ENCODE data around the gene PROZ.

PROZ gene

DNA sequence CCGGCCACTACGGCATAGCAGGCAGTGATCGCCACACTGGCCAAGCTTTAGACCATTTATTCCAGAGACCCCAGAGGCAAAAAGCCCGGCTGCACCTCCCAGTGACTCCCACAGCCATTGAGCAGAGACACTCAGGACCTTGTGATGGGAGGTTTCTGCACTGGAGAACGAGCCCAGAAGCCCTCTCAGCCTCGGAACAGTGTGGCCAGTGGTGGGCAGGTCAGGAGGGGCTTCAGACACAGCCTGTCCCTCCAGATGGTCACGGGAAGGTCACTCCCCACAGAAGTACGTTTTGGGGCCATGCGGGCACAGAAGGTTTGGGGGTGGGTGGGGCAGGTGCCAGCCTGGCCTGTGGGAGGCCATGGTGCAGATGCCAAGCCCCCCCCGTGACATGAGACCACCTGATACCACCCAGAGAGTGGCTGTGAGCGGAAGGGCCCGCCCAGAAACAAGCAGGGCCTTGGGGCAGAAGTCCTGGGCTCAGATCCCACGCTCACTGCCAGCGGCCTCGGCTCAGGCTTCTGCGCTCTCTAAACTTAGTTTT lies 36.4 kb upstream of the PROZ start:
- no peaks in the 10 kb centered on the region for H3K9me3 ChIP-seq (ENCODE audit: insufficient read depth, low read length)
- no peaks in the 10 kb centered on the region for H3K4me1 ChIP-seq (ENCODE audit: low read length)
- H3K79me2 ChIP-seq (ENCODE audit: low read length): no peaks in the 10 kb centered on the region
- H3K27ac ChIP-seq (ENCODE audit: low read length): no peak overlapping the region
- TF ChIP-seq, protein P1, sequence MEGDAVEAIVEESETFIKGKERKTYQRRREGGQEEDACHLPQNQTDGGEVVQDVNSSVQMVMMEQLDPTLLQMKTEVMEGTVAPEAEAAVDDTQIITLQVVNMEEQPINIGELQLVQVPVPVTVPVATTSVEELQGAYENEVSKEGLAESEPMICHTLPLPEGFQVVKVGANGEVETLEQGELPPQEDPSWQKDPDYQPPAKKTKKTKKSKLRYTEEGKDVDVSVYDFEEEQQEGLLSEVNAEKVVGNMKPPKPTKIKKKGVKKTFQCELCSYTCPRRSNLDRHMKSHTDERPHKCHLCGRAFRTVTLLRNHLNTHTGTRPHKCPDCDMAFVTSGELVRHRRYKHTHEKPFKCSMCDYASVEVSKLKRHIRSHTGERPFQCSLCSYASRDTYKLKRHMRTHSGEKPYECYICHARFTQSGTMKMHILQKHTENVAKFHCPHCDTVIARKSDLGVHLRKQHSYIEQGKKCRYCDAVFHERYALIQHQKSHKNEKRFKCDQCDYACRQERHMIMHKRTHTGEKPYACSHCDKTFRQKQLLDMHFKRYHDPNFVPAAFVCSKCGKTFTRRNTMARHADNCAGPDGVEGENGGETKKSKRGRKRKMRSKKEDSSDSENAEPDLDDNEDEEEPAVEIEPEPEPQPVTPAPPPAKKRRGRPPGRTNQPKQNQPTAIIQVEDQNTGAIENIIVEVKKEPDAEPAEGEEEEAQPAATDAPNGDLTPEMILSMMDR (IDR thresholded peaks at IDR 0.05; ENCODE audit: low read depth, low read length): no peak
- no peak for TF ChIP-seq EZH2phosphoT487 (IDR thresholded peaks at IDR 0.05; ENCODE audit: low read depth)
- no peaks in the 10 kb centered on the region for H3K36me3 ChIP-seq (replicated peaks; ENCODE audit: low read depth, low read length)
- no peaks in the 10 kb centered on the region for H4K20me1 ChIP-seq (ENCODE audit: insufficient read depth, low read length)
- no peak overlapping the region for H3K9ac ChIP-seq (ENCODE audit: low read length)
- no peak overlapping the region for H3K4me2 ChIP-seq (ENCODE audit: low read length)
- no peaks in the 10 kb centered on the region for H3K27me3 ChIP-seq (ENCODE audit: low read depth, low read length)
- no peak overlapping the region for H3K4me3 ChIP-seq (ENCODE audit: low read length)
- H2AFZ ChIP-seq (ENCODE audit: low read depth, low read length): no peak overlapping the region

DNA sequence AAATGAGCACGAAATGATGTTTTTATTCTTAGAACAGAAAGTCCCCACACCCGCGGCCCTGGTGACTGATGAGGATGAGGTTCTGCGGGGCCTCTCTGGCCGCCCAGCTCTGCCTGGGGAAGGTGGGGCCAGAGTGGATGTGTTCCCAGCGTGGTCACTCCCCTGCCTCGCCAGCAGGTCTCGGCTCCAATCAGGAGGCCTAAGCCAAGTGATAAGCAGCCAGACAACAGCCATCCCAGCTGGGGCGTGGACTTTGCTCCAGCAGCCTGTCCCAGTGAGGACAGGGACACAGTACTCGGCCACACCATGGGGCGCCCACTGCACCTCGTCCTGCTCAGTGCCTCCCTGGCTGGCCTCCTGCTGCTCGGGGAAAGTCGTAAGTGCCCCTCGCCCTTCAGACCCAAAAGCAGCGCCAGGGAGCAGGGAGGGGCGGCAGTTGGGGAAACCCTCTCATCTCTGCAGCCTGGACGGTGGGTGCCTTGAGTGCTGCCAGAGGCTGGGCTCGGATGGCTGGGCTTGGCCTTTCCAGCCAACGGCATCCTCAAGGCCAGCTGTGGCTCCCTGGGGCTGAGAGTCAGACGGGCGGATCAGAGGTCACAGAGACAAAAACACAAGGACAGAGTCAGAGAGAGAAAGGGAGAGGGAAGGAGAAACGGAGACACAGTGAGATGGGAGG lies 35.8 kb upstream of the PROZ start, which contains the start of gene F10:
F10 (plus strand) TSS at position 250 of the 676 bp plus-strand sequence; CDS start at position 307, 57 bp downstream.
- Histone ChIP-seq H3K9me3 (ENCODE audit: insufficient read depth, low read length) (no peaks in the 10 kb centered on the region), H4K20me1 (ENCODE audit: insufficient read depth, low read length) (no peaks in the 10 kb centered on the region), H3K27ac (ENCODE audit: low read length) (no peak within 1 kb of the TSS), H3K4me2 (ENCODE audit: low read length) (no peak within 1 kb of the TSS), H3K27me3 (ENCODE audit: low read depth, low read length) (no peaks in the 10 kb centered on the region), H3K9ac (ENCODE audit: low read length) (no peak within 1 kb of the TSS), H3K36me3 (replicated peaks; ENCODE audit: low read depth, low read length) (no peaks in the 10 kb centered on the region), H3K4me1 (ENCODE audit: low read length) (peaks cover 2% of the 10 kb centered on the region; the same call in 1 of the 2 replicates), H3K4me3 (ENCODE audit: low read length) (no peak within 1 kb of the TSS), H3K79me2 (ENCODE audit: low read length) (no peaks in the 10 kb centered on the region), H2AFZ (ENCODE audit: low read depth, low read length) (no peak within 1 kb of the TSS)
- TF ChIP-seq, protein P1 (IDR thresholded peaks at IDR 0.05; ENCODE audit: low read depth, low read length): no peak
- TF ChIP-seq EZH2phosphoT487 (IDR thresholded peaks at IDR 0.05; ENCODE audit: low read depth): no peak

DNA sequence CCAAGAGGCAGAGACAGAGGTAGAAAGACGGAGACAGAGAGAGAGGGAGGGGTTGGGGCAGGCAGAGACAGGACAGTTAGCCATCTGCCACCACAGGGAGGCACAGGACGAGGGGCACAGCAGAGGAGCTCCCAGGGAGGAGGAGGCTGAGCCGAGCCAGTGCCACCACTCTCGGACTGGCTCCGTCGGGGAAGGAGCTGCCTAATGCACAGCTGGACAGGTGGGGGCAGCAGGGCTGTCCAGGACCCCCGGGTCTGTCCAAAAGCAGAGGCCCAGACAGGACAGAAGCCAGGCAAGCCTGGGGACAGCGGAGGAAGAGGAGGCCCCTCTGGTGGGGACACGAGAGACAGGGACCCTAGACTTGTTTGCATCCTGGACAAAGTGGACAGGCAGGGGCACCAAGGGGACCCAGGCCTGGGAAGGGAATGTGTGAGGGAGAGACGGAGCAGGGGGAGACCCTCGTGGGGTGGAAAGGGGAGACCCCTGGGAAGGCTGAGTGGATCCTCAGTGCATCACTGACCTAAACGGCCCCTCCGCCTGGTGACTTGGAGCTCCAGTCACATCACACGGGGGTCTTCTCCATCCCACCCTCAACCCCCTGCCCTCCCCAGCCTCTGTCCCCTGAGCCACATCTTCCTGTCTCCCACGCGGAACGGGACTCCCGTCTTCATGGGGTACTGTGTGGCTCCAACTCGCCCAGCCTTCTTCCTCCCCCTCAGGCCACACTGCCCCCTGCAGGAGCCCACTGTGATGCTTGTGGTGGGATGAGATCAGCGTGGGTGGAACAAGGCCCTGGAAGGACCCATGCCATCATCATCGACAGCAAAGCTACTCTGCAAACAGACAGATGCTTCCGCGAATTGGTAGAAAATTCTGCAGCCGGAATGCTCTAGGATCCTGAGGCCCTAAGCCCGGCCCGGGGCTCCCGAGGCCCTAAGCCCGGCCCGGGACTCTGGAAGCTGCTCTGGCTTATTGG lies 34.9 kb upstream of the PROZ start:
- Histone ChIP-seq H3K4me1 (ENCODE audit: low read length) (peaks cover 9% of the 10 kb centered on the region; the same call in 1 of the 2 replicates), H3K4me2 (ENCODE audit: low read length) (no peak overlapping the region), H3K9ac (ENCODE audit: low read length) (no peak overlapping the region), H3K4me3 (ENCODE audit: low read length) (no peak overlapping the region), H2AFZ (ENCODE audit: low read depth, low read length) (no peak overlapping the region), H3K27ac (ENCODE audit: low read length) (no peak overlapping the region), H4K20me1 (ENCODE audit: insufficient read depth, low read length) (no peaks in the 10 kb centered on the region), H3K79me2 (ENCODE audit: low read length) (no peaks in the 10 kb centered on the region), H3K27me3 (ENCODE audit: low read depth, low read length) (no peaks in the 10 kb centered on the region), H3K36me3 (replicated peaks; ENCODE audit: low read depth, low read length) (no peaks in the 10 kb centered on the region), H3K9me3 (ENCODE audit: insufficient read depth, low read length) (no peaks in the 10 kb centered on the region)
- TF ChIP-seq, protein P1 (IDR thresholded peaks at IDR 0.05; ENCODE audit: low read depth, low read length): peak; percentile 46
- no peak for TF ChIP-seq EZH2phosphoT487 (IDR thresholded peaks at IDR 0.05; ENCODE audit: low read depth)
